ENCODE measurements around the gene SNTB2. TPM values are rescaled to one million over a fixed set of nuclear protein-coding genes. Genes with fewer than 3 reads are reported as not detected.

Gene SNTB2
- total and polyA plus RNA-seq, 2 of the 13 experiments (the other 11 are each of a cell fraction or from before 2014, with no cell fraction given): 11.5 to 19.2 TPM

GRCh38 chr16:69328854-69329316 is 141.9 kb downstream of the SNTB2 start:
- WGBS (ENCODE audit: low lambda C conversion rate): 66% methylated on average over 10 of the region's 10 CpGs
- POLR2A ChIA-PET: interaction anchor here (1.7 to 5.8 kb wide), 3 partner anchors 11 to 51 kb away, joined by 5 to 52 read pairs (median 16); partner anchors contain the start of genes COG8, NIP7 and VPS4A
- peaks cover 66% of the 10 kb centered on the region for H3K79me2 ChIP-seq (ENCODE audit: insufficient read depth, low read length)
- TF ChIP-seq EED (CRISPR knock-in tag; IDR thresholded peaks at IDR 0.05): 0 out of 2 replicates have a peak, but pooled peaks have one; percentile 20
- peak; percentile 21; the same call in 1 of the 2 replicates for TF ChIP-seq ZNF253 (CRISPR knock-in tag; IDR thresholded peaks at IDR 0.05; ENCODE audit: borderline replicate concordance)
- TF ChIP-seq HDAC1 (CRISPR knock-in tag; IDR thresholded peaks at IDR 0.05): peak; percentile 17; the same call in 1 of the 2 replicates
- 0 out of 2 replicates have a peak, but pooled peaks have one; percentile 37 for TF ChIP-seq ZGPAT (CRISPR knock-in tag; IDR thresholded peaks at IDR 0.05)
- TF ChIP-seq E2F2 (CRISPR knock-in tag; IDR thresholded peaks at IDR 0.05; ENCODE audit: borderline replicate concordance): no peak
- no peak for TF ChIP-seq CENPBD1 (CRISPR knock-in tag; IDR thresholded peaks at IDR 0.05; ENCODE audit: borderline replicate concordance, low read depth)
- peak; percentile 23; the same call in 1 of the 2 replicates for TF ChIP-seq ZNF788 (CRISPR knock-in tag; IDR thresholded peaks at IDR 0.05; ENCODE audit: borderline replicate concordance)
- TF ChIP-seq ZC3H13 (CRISPR knock-in tag; IDR thresholded peaks at IDR 0.05): peak; percentile 77; the same call in 1 of the 2 replicates
- 0 out of 2 replicates have a peak, but pooled peaks have one; percentile 25 for TF ChIP-seq MAF1 (CRISPR knock-in tag; IDR thresholded peaks at IDR 0.05; ENCODE audit: borderline replicate concordance)
- no peak for TF ChIP-seq ZNF513 (CRISPR knock-in tag; conservative IDR thresholded peaks at IDR 0.05)
- 0 out of 2 replicates have a peak, but pooled peaks have one; percentile 6 for TF ChIP-seq ZNF546 (CRISPR knock-in tag; conservative IDR thresholded peaks at IDR 0.05)
- 0 out of 4 replicates have a peak, but pooled peaks of 1 of the 2 experiments have one; percentile 3 for TF ChIP-seq POLR2A (IDR thresholded peaks at IDR 0.05; ENCODE audit: insufficient read depth in 1 of 2, low read depth in 2 of 2, low read length in 2 of 2)
- TF ChIP-seq SALL1 (CRISPR knock-in tag; IDR thresholded peaks at IDR 0.05): peak; percentile 19; the same call in 1 of the 2 replicates
- 0 out of 2 replicates have a peak, but pooled peaks have one; percentile 4 for TF ChIP-seq ATF5 (CRISPR knock-in tag; IDR thresholded peaks at IDR 0.05; ENCODE audit: low read depth)
- peak; percentile 56; the same call in 1 of the 2 replicates for TF ChIP-seq AKAP8 (CRISPR knock-in tag; IDR thresholded peaks at IDR 0.05)
- no peak for TF ChIP-seq JDP2 (CRISPR knock-in tag; IDR thresholded peaks at IDR 0.05; ENCODE audit: borderline replicate concordance)
- TF ChIP-seq MXI1 (IDR thresholded peaks at IDR 0.05; ENCODE audit: borderline replicate concordance, low read depth, low read length): 0 out of 3 replicates have a peak, but pooled peaks have one; percentile 28
- TF ChIP-seq RXRA (CRISPR knock-in tag; IDR thresholded peaks at IDR 0.05): 0 out of 2 replicates have a peak, but pooled peaks have one; percentile 6
- peak; percentile 22; the same call in 1 of the 2 replicates for TF ChIP-seq TBX2 (CRISPR knock-in tag; IDR thresholded peaks at IDR 0.05; ENCODE audit: borderline replicate concordance)

More at GRCh38 chr16:69328854-69329316, 141.9 kb downstream of the SNTB2 start:
- CTCF ChIA-PET (ENCODE audit: low intra/inter-chr PET ratio, low total read pairs): no interaction called here
- Histone ChIP-seq H3K4me2 (ENCODE audit: low read depth, low read length) (peak overlapping the region; percentile 80), H4K20me1 (ENCODE audit: insufficient read depth, low read length) (peaks cover 31% of the 10 kb centered on the region), H3K4me1 (ENCODE audit: insufficient read depth, low read length) (peaks cover 65% of the 10 kb centered on the region), H2AFZ (ENCODE audit: low read length) (no peak overlapping the region), H3K9ac (ENCODE audit: insufficient read depth, low read depth, low read length) (peak overlapping the region; percentile 88), H3K27ac (ENCODE audit: extremely low read length, insufficient read depth, low read length) (no peak overlapping the region), H3K36me3 (replicated peaks in 1 of 2; ENCODE audit: control insufficient read depth in 1 of 2, insufficient read depth in 2 of 2, low read length in 2 of 2) (peaks cover 12 to 41% of the 10 kb centered on the region in 2 experiments), H3K4me3 (replicated peaks in 1 of 3; ENCODE audit: insufficient read depth in 1 of 3, low read depth in 2 of 3, low read length in 3 of 3) (peak overlapping the region; percentile 70 to 88 (median 84)), H3K27me3 (ENCODE audit: control insufficient read depth in 1 of 2, insufficient read depth in 2 of 2, low read length in 2 of 2) (no peaks in the 10 kb centered on the region), H3K9me3 (ENCODE audit: low read length) (no peaks in the 10 kb centered on the region)
- intact Hi-C loops (cut with micrococcal nuclease; ENCODE audit: unreplicated experiment): no loop called here
- DNase-seq (ENCODE audit: low spot score): no peak
- in situ Hi-C loops (cut with HindIII; ENCODE audit: extremely low pct_ligation_motif_present, low pct_unique_long_range_greater_than_20kb): no loop called here
- no peak for FAIRE-seq
- no peak for ATAC-seq
- BruUV-seq (replicated peaks): no TSS peak
